ENCODE results near the gene E2F3.

Gene E2F3

DNA sequence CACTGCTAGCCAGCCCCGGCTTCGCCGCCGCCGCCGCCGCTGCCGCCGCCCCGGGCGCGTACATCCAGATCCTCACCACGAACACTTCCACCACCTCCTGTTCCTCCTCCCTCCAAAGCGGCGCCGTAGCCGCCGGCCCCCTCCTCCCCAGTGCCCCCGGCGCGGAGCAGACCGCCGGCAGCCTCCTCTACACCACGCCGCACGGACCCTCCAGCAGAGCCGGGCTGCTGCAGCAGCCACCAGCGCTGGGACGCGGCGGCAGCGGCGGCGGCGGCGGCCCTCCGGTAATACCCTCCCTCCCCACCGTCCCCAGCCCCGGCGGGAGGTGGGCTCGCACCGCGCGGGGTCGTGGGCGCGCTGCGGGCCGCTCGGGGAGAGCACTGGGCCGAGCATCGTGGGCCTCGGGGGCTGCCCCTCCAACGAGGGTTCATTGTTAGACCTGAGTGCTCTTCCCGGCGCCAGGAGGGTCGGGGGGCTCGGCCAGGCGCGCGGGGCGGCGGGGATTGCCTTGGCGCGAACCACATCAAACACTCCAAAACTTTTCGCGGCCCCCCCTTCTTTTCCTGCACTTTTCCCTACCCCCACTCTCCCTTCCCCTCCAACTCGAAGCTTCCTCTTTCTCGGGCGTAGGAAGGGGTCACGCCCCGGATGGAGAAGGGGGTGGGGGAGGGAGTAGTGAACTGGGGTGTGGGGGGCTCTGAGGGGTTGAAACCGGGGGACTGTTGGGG lies 827 bp downstream of the E2F3 start:
- DNase-seq = peak in 1 of 2 experiments; percentile 7

DNA sequence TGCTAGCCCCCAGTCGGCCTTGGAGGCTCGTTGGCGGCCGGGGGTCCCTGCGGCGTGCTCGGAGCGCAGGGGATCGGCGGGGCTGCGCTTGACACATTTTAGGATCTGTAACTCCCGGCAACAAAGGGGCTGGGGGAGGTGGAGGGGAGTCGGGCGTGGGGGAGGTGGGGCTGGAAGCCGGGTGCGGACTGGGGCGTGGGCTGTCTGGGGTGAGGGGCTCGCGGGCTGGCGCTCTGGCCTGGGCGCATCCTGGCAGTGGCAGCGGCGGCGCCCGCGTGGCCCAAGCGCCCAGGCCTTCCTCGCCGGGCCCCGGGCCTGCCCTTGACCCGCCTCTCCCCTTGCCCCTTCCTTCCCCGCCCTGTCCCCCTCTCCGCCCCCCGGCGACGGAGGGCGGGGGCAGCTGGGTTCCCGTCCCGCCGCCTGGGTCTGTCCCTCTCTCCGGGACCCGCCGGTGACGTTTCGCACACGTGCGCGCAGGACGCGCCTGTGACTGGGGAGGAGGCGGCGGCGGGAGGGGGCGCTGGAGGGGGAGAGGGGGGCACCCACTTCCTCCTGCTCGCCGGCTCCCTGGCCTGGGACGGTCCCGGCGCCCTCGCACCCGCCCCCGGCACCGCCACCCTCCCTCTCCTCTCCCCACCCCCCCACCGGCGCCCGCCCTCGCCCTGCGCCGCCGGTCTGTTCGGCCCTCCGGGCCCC lies 1.5 kb downstream of the E2F3 start:
- DNase-seq = peak; percentile 68 to 79

DNA sequence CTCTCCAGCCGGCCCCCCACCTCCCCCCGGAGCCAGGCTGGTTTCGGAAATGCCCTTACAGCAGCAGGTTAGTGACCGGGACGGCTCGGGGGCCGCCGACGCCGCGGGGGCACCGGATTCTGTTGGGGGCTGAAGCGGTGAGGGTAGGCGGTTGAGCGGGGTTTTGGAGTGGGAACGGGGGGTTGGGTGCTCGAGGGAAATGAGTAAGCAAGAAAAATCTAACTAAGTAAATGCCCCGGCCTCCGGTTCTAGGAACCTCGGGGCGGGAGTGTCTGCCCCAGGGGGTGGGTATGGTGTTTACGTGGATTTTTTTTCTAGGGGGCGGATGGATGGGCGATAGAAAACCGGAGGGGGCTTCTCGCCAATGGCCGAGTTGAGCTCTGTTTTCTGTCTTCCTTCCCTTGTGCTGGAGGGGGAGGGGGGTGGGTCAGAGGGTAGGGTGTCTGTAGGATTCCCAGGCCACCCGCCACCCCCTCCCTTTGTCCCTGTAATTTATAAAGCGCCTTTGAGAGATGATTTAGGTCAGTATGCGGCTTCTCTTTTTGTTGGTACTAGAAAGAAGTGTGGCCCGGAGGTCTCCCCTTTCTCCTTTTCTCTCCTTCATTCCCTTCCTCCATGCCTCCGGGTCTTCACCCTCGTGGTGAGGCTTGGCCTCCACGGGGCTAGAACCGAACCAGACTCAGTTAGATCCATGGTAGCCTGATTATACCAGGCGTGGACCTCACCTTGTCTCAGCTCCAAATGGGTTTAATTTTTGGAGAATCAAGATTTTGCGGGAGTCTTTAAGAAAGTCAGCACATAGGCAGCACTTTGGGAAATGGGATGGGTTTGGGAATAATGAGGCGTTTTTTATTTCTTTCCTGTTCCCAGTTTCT lies 2.3 kb downstream of the E2F3 start:
- DNase-seq = peak in 1 of 2 experiments; percentile 27

- DNase-seq = peak; percentile 22 to 32
Measured at GRCh38 chr6:20404641-20405032, 3.0 kb downstream of the E2F3 start.

- DNase-seq = no peak
Measured at GRCh38 chr6:20408851-20409250, 7.2 kb downstream of the E2F3 start.

- DNase-seq = no peak
Measured at GRCh38 chr6:20409427-20409971, 7.8 kb downstream of the E2F3 start.

DNA sequence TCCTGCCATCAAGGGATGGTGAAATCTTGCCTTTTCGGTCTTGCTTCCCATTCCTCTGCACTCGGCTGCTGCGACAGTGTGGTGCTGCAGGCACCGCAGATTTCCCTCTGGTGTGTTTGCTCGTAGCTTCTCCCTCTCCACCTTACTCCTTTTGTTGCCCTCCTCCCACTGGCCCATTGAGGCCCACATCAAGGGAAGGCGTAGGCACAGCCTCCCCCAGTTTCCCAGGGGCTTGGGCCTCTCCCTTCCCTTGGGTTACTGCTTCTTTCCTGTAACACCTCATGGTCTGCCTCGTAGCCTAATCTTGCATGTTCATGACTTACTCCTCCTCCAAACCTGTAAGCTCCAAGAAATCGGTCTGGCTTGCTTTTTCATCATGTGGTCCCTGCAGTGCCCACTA lies 9.9 kb downstream of the E2F3 start:
- no peak for DNase-seq

- DNase-seq = no peak
Measured at GRCh38 chr6:20411953-20412681, 10.4 kb downstream of the E2F3 start.

- no peak for DNase-seq
Measured at GRCh38 chr6:20412682-20413073, 11.0 kb downstream of the E2F3 start.

- no peak for DNase-seq
Measured at GRCh38 chr6:20413826-20414225, 12.1 kb downstream of the E2F3 start.

- DNase-seq = no peak
Measured at GRCh38 chr6:20414711-20415110, 13.0 kb downstream of the E2F3 start.

- DNase-seq = no peak
Measured at GRCh38 chr6:20415304-20415703, 13.6 kb downstream of the E2F3 start.

GRCh38 chr6:20415712-20416454 lies 14.2 kb downstream of the E2F3 start:
- DNase-seq = no peak

GRCh38 chr6:20416567-20417345 lies 15.1 kb downstream of the E2F3 start:
- DNase-seq = no peak

DNA sequence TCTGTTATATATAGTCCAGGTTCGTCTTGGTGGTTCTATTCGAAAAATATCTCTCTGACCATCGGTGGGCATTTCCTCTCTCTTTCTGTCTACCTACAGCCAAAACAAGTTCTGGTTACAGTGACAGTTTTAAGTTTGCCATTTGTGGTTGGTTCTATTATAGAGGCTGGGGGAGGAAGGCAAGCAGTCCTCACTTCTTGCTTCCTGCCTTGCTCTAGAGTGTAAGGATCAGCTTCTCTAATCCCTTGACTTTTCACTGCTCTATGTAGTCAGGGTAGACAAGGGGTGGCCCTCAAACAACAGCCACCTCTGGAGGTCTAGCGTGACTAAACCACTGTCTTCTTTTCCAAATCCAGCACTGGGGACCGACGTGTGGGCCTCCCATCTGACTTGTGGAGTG lies 16.1 kb downstream of the E2F3 start:
- no peak for DNase-seq

DNA sequence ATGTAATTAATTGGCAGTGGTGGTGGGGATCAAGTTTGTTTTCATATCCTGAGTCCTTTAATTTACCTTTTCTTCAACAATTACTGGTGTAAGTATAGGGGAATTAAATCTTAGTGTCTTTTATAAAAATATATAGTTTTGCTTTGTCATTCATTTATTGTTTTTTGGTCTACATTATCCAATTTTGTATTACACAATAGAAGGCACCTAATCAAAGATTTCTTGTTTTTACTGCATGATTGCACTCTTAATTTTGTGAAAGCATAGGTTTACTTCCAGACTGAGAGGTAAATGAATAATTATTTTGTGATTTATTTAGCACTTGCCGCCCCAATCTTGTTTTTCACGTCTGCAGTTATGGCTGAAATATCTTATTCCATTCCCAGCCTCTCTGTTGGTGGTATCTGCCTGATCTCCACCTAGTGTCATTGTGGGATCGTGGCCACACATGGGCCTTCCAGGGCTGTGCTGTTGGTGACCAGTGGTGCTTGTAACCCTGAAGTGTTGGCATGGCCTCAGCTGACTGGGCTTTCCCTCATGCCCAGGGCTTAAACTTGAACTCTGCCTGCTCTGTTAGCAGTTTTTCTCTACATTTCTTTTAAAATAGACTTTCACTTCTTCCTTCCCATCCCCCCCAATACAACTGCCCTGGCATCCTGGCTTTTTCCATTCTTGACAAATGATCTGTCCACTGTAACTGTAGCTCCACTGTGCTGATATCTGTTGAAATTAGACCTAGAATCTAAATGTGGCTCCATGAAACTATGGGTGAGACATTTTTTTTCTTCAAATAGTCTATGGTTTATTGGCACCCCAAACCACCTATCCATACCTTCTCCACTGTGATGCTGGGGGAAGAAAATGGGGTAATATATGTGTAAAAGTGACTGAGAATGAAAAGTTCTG lies 24.8 kb downstream of the E2F3 start:
- DNase-seq = no peak

DNA sequence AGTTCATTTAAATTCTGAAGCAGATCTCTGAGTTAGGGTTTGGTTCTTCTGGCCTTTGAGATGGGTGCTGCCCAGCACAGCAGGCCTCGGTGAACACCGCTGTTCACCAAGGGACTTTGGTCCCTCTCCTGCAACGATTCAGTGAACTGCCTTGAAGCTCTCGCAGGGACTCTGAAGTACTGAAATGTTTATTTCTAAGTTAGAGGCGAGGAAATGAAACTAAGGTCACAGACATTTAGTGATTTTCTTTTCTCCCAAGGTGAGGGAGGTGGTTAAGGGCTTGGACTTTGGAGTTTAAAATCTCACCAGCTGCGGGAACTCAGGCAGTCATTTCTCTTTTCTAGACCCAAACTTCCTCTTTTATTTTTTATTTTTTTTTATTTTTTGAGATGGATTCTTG lies 26.2 kb downstream of the E2F3 start:
- no peak for DNase-seq

- no peak for DNase-seq
Measured at GRCh38 chr6:20432692-20433091, 31.0 kb downstream of the E2F3 start.

GRCh38 chr6:20433321-20433720 lies 31.6 kb downstream of the E2F3 start:
- DNase-seq = no peak

DNA sequence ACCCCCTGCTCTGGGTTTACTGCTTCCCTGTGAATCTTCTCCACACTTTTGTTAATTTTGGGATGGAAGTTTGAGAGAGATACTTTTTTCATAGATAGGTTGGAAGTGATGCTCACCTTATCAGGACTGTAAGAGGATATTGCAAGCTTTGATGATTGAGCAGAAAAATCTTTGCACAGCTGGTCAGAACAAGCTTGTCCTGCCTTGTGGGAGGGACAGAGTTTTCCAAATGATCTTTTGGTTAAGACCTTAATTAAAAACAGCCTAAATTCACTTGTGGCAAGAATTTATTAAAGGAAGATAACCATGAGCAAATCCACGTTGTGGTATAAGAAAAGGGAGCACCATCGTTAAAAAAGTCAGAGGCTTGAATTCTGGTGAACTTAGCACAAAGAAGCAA lies 32.2 kb downstream of the E2F3 start:
- no peak for DNase-seq

All from NCI-H1930 (cell line).